DOHH2 (cell line): ENCODE results near the gene NNAT.

ENCODE experiments used
- EZH2phosphoT487 ChIP-seq: fragments of 200-600 bp; sonication (generic); IDR thresholded peaks from 2 replicates; pipeline ENCODE4 v1.6.1; 2017; ENCODE audit warnings: borderline replicate concordance, mild to moderate bottlenecking, antibody characterized with exemption, low read length, moderate library complexity, mixed read lengths
- TF ChIP-seq, protein P1 (sequence below): fragments of 200-600 bp; sonication (generic); IDR thresholded peaks from one replicate; pipeline ENCODE4 v1.5.1; 2014; ENCODE audit warnings: antibody characterized with exemption, mild to moderate bottlenecking, low read depth, low read length; ENCODE audit not compliant: poor library complexity, severe bottlenecking

DNA sequence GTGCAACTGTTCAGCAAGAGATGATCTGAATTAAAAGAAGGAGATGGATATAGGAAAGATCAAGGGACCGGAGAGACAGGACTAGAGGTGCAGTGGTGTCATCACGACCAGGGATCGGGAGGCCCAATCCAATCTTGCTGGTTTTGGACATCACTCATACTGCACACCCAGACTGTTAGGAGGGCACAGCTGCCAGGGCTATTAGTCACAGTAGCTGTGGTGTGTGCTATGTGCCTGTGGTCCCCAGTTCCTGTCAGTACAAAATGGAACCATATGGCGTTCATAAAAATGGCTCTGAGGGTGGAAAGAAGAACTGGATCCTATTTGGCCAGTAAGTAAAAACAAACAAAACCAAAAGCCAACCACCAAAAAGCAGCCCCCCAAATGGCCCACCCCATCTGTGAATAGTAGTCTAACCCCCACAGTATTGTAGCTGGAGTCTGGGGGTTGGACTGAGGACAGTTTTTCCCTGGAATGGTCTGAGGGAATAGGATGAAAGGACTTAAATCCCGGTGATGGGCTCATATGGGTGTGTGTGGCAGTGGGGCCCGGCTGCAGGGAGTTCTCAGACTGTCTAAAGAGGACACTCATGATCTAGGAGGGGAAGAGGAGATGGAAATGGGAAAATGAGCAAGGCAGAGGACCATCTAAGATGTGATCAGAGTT, 9.3 kb upstream of the NNAT start:
- TF ChIP-seq, protein P1, sequence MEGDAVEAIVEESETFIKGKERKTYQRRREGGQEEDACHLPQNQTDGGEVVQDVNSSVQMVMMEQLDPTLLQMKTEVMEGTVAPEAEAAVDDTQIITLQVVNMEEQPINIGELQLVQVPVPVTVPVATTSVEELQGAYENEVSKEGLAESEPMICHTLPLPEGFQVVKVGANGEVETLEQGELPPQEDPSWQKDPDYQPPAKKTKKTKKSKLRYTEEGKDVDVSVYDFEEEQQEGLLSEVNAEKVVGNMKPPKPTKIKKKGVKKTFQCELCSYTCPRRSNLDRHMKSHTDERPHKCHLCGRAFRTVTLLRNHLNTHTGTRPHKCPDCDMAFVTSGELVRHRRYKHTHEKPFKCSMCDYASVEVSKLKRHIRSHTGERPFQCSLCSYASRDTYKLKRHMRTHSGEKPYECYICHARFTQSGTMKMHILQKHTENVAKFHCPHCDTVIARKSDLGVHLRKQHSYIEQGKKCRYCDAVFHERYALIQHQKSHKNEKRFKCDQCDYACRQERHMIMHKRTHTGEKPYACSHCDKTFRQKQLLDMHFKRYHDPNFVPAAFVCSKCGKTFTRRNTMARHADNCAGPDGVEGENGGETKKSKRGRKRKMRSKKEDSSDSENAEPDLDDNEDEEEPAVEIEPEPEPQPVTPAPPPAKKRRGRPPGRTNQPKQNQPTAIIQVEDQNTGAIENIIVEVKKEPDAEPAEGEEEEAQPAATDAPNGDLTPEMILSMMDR: no peak
- TF ChIP-seq EZH2phosphoT487: no peak
